ACC112 (cell line): ENCODE results near the gene BRINP1.

Source experiments
- H2AFZ ChIP-seq: fragments of 200-600 bp; sonication (generic); one replicate; pipeline ENCODE4 v1.6.0; 2017; ENCODE audit warnings: antibody characterized with exemption, low read length; ENCODE audit not compliant: unreplicated experiment
- H3K27ac ChIP-seq: fragments of 200-600 bp; sonication (generic); 2 replicates; pipeline ENCODE4 v1.5.1; 2014; ENCODE audit warnings: low read depth, mild to moderate bottlenecking, antibody characterized with exemption, low read length, moderate library complexity
- H3K27me3 ChIP-seq: fragments of 200-600 bp; sonication (generic); 2 replicates; pipeline ENCODE4 v1.6.1; 2014; ENCODE audit warnings: mild to moderate bottlenecking, antibody characterized with exemption, low read length, moderate library complexity, mixed read lengths; ENCODE audit not compliant: insufficient read depth
- H3K36me3 ChIP-seq: fragments of 200-600 bp; sonication (generic); 2 replicates; pipeline ENCODE4 v1.6.1; 2016; ENCODE audit warnings: mild to moderate bottlenecking, antibody characterized with exemption, low read length, moderate library complexity, mixed read lengths; ENCODE audit not compliant: insufficient read depth
- H3K4me1 ChIP-seq: fragments of 200-600 bp; sonication (generic); one replicate; pipeline ENCODE4 v1.6.1; 2016; ENCODE audit warnings: low read length, mixed read lengths; ENCODE audit not compliant: insufficient read depth, unreplicated experiment, control insufficient read depth
- H3K4me3 ChIP-seq: fragments of 200-600 bp; sonication (generic); 2 replicates; pipeline ENCODE4 v1.5.1; 2014; ENCODE audit warnings: mild to moderate bottlenecking, low read depth, low read length
- H3K79me2 ChIP-seq: fragments of 200-600 bp; sonication (generic); one replicate; pipeline ENCODE4 v1.6.0; 2016; ENCODE audit warnings: low read length; ENCODE audit not compliant: control insufficient read depth, unreplicated experiment, insufficient read depth

Gene BRINP1

DNA sequence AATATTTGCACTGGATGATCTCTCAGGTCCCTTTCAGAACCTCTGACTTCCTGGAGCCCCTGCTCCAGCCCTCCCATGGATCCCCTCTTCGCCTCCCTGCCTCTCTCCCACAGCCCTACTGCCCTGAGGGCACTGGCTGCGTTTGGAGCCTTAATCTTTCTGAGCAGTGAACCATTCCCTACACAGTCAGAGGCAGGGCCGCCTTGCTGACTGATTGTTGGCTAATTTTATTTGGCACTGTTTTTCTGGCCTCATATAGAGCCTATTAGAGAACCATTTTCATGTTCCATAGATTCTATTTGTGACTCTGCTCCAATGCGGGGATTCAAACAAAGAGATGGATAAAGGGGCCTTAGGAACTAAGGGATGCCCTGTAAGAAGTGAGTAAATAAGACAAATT is 91.1 kb downstream of the BRINP1 start:
- Histone ChIP-seq H3K4me1 (no peaks in the 10 kb centered on the region), H3K36me3 (no peaks in the 10 kb centered on the region), H3K27me3 (no peaks in the 10 kb centered on the region), H3K79me2 (no peaks in the 10 kb centered on the region), H2AFZ (no peak overlapping the region), H3K27ac (no peak overlapping the region), H3K4me3 (no peak overlapping the region)

DNA sequence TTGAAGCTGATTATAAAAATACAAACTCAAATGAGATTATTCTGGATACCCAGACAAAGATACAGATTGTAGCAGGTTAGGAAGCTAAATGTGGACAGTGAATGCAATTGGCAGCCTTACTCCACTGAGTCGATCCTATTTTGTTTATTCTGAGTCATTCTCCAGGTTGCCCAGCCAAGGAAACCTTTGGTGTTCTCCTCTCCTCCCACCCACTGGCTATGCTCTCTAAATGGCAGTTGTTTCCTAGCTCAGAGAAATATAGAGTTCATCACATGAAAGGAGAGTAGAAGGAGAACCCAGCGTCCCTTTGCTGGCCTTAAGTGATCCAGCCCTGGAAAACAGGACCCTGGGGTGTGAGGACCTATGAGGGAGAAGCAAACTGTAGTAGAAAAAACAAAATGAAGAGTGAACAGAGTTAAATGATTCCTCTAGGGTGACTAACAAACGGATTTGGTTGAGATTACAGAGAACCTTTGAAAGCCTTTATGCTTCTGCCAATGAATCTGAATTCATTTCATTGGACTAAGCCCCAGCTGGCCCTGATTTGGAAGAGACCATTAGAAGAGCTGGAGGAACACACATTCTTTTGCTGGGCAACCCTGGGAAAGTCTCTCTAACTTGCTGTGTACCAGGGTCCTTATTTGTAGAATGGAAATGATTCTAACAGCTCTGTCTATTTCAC is 95.1 kb downstream of the BRINP1 start:
- H3K36me3 ChIP-seq, result no peaks in the 10 kb centered on the region

DNA sequence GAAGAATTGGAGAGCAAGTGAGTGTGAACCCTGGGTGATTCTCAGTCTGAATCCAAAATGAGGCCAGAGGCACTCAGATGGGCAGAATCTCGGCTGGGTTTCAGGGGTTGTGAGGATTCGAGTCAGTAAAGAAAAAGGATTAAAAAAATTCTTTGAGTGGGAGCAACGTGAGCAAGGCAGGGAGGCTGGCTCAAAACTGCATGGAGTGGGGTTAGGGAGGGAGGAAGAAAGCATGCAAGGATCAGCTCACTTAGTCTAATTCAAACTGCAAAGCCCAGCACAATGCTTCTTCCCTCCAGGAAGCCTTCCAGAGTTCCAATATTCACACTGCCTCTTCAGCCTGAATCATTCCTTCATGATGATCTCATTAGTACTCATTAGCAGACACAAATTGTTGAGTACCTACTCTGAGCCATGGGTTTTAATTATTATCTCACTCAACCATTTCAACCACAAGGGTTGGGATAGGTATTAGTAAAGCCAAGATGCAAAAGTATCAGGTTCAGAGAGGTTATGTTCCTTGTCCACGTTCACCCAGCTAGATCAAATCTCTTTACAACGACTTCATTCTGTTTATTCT is 95.8 kb downstream of the BRINP1 start:
- Histone ChIP-seq H3K4me3 (no peak overlapping the region), H3K27me3 (no peaks in the 10 kb centered on the region), H2AFZ (no peak overlapping the region), H3K79me2 (no peaks in the 10 kb centered on the region), H3K4me1 (no peaks in the 10 kb centered on the region), H3K27ac (no peak overlapping the region), H3K36me3 (no peaks in the 10 kb centered on the region)

More for the DNA sequence above, 95.1 kb downstream of the BRINP1 start:
- H3K79me2 ChIP-seq, result no peaks in the 10 kb centered on the region
- H3K4me3 ChIP-seq, result no peak overlapping the region
- no peak overlapping the region for H3K27ac ChIP-seq
- H3K27me3 ChIP-seq, result no peaks in the 10 kb centered on the region
- H3K4me1 ChIP-seq, result no peaks in the 10 kb centered on the region
- no peak overlapping the region for H2AFZ ChIP-seq

GRCh38 chr9:119272500-119273211 is 96.6 kb downstream of the BRINP1 start:
- Histone ChIP-seq H3K4me1 (no peaks in the 10 kb centered on the region), H3K79me2 (no peaks in the 10 kb centered on the region), H3K4me3 (no peak overlapping the region), H3K27me3 (no peaks in the 10 kb centered on the region), H2AFZ (no peak overlapping the region), H3K27ac (no peak overlapping the region), H3K36me3 (no peaks in the 10 kb centered on the region)

- Histone ChIP-seq H3K36me3 (no peaks in the 10 kb centered on the region), H3K79me2 (no peaks in the 10 kb centered on the region), H3K4me3 (no peak overlapping the region), H3K27ac (no peak overlapping the region), H3K4me1 (no peaks in the 10 kb centered on the region), H3K27me3 (no peaks in the 10 kb centered on the region), H2AFZ (no peak overlapping the region)
These were observed 100.2 kb downstream of the BRINP1 start for GRCh38 chr9:119268985-119269384.

GRCh38 chr9:119264165-119264564 is 105.1 kb downstream of the BRINP1 start:
- H2AFZ ChIP-seq, result no peak overlapping the region
- no peaks in the 10 kb centered on the region for H3K79me2 ChIP-seq
- H3K27ac ChIP-seq, result no peak overlapping the region
- H3K4me3 ChIP-seq, result no peak overlapping the region
- H3K36me3 ChIP-seq, result no peaks in the 10 kb centered on the region
- H3K27me3 ChIP-seq, result no peaks in the 10 kb centered on the region
- no peaks in the 10 kb centered on the region for H3K4me1 ChIP-seq

DNA sequence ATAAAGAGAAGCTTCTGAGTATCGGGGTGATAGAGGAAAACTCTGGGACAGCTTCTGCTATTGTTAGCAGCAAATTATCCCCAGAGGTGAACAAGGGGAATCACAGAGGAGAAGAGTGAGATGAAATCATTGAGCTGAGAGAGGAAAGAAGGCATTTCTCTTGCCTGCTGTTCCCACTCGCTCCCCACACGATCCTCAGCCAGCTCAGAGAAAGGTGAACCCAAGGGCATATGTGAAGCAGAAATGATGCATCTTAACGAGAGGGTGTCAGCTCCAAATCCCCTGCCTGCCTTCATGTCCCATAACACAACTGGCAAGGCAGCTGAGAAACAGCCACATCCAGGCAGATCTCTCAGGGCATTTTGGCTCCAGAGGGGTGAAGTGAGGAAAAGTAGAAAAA is 111.6 kb downstream of the BRINP1 start:
- no peaks in the 10 kb centered on the region for H3K4me1 ChIP-seq
- no peak overlapping the region for H2AFZ ChIP-seq
- no peaks in the 10 kb centered on the region for H3K27me3 ChIP-seq
- H3K79me2 ChIP-seq, result no peaks in the 10 kb centered on the region
- no peak overlapping the region for H3K4me3 ChIP-seq
- no peak overlapping the region for H3K27ac ChIP-seq
- no peaks in the 10 kb centered on the region for H3K36me3 ChIP-seq

GRCh38 chr9:119255116-119255515 is 114.1 kb downstream of the BRINP1 start:
- Histone ChIP-seq H3K79me2 (no peaks in the 10 kb centered on the region), H3K27me3 (no peaks in the 10 kb centered on the region), H3K4me3 (no peak overlapping the region), H3K4me1 (no peaks in the 10 kb centered on the region), H3K36me3 (no peaks in the 10 kb centered on the region), H3K27ac (no peak overlapping the region), H2AFZ (no peak overlapping the region)

DNA sequence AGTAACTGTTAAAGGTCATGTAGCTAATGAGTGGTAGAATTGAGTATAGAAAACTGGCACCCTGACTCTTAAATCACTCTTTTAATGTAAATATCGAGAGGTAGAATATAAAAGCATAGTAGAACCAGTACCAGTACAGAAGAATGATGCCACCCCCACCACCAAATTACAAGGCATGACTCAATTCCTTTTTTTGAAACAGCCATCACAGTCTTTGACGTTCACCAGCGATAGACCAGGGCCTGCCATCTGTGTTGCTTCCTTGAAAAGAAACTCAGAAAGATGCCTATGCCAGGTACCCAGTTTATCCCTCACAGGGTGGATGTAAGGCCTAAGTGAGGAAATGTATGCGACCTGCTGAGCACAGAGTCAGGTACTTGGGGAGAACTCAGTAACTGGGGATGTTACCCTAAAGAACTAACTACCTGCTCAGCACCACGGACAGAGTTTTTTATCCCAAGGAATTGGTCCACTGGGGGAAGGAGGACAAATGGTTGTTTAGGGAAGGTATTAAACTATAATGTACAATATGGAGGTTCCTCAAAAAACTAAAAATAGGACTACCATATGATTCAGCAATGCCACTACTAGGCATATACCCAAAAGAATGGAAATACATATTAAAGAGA is 116.5 kb downstream of the BRINP1 start:
- H3K4me1 ChIP-seq, result no peaks in the 10 kb centered on the region
- no peaks in the 10 kb centered on the region for H3K79me2 ChIP-seq
- no peaks in the 10 kb centered on the region for H3K36me3 ChIP-seq
- no peaks in the 10 kb centered on the region for H3K27me3 ChIP-seq
- no peak overlapping the region for H3K4me3 ChIP-seq
- H2AFZ ChIP-seq, result no peak overlapping the region
- H3K27ac ChIP-seq, result no peak overlapping the region

DNA sequence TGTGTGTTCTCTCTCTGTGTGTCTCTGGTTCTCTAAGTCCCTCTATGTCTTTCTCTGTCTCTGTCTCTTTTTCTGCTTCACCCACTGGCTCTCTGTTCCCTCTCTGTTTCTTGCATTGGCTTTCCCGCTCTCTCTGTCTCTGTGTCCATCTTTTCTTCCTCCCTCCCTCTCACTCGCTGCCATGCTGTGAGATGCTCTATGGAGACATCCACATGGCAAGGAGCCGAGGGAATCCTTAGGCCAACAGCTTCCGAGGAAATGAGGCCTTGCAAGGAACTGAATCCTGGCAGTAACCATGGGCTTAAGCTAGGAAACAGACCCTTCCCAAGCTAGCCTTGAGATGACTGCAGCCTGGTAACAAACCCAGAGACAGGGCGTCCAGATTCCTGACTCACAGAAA is 117.3 kb downstream of the BRINP1 start:
- Histone ChIP-seq H3K79me2 (no peaks in the 10 kb centered on the region), H3K36me3 (no peaks in the 10 kb centered on the region), H3K4me1 (no peaks in the 10 kb centered on the region), H2AFZ (no peak overlapping the region), H3K4me3 (no peak overlapping the region), H3K27me3 (no peaks in the 10 kb centered on the region), H3K27ac (no peak overlapping the region)
